Measurements from ENCODE around the gene MAP1LC3A. TPM values are rescaled to one million over a fixed set of nuclear protein-coding genes. Genes with fewer than 3 reads are reported as not detected.
"Not testable (repeated sequence)": the region's sequence is repeated elsewhere in the genome, so short reads cannot be mapped to it uniquely, and the experiment has no call there.

Gene MAP1LC3A
- total and polyA plus RNA-seq, 2 donors (not counting 3 experiments of a cell fraction or from before 2014, with no cell fraction given) = 32.1 to 39.8 TPM

GRCh38 chr20:34512955-34513419, 45.5 kb upstream of the MAP1LC3A start:
- H3K36me3 ChIP-seq (ENCODE audit: control insufficient read depth in 2 of 2, extremely low read depth in 1 of 2, insufficient read depth in 2 of 2, low read length in 2 of 2) = peaks cover 2 to 8% of the 10 kb centered on the region in 2 experiments
- no peak overlapping the region for H3K27ac ChIP-seq (ENCODE audit: insufficient read depth, low read depth, low read length)
- ChIA-PET CTCF (interaction anchor here (0.8 to 1.3 kb wide), 3 partner anchors 25 to 200 kb away, joined by 3 to 4 read pairs (median 3); no protein-coding TSS in a partner anchor), POLR2A (no interaction called here)
- TF ChIP-seq JUN (IDR thresholded peaks at IDR 0.05; ENCODE audit: borderline replicate concordance, insufficient read depth, insufficient read length, low read depth) (no peak), POLR2A (IDR thresholded peaks at IDR 0.05; ENCODE audit: low read depth, low read length) (no peak), EZH2 (IDR thresholded peaks at IDR 0.05; ENCODE audit: borderline replicate concordance, low read depth, low read length, severe bottlenecking) (no peak), FOS (IDR thresholded peaks at IDR 0.05; ENCODE audit: borderline replicate concordance, insufficient read depth, low read length) (no peak), POLR2AphosphoS5 (IDR thresholded peaks at IDR 0.05; ENCODE audit: insufficient read depth, low read depth, low read length) (no peak), CTCF (IDR thresholded peaks at IDR 0.05; ENCODE audit: extremely low read depth in 1 of 2, insufficient read depth in 1 of 2, low read depth in 1 of 2, low read length in 2 of 2) (no peak), MAX (IDR thresholded peaks at IDR 0.05; ENCODE audit: insufficient read depth, insufficient read length) (no peak), GATA2 (IDR thresholded peaks at IDR 0.05; ENCODE audit: insufficient read depth, insufficient read length, low read depth, low read length) (no peak), MYC (IDR thresholded peaks at IDR 0.05; ENCODE audit: low read depth, low read length) (no peak)
- H3K4me1 ChIP-seq (ENCODE audit: control insufficient read depth, extremely low read depth, insufficient read depth, low read length) = peaks cover 16% of the 10 kb centered on the region
- intact Hi-C loops (cut with micrococcal nuclease) (no loop called here), dilution Hi-C loops (cut with MboI; ENCODE audit: extremely low pct_ligation_motif_present, low sequenced_read_pairs) (no loop called here)
- H4K20me1 ChIP-seq (replicated peaks; ENCODE audit: control insufficient read depth, extremely low read depth, insufficient read depth, low read length) = no peaks in the 10 kb centered on the region
- H3K27me3 ChIP-seq (ENCODE audit: control insufficient read depth in 2 of 2, insufficient read depth in 2 of 2, low read length in 2 of 2) = no peaks in the 10 kb centered on the region
- no peak overlapping the region for H3K9ac ChIP-seq (replicated peaks; ENCODE audit: extremely low read depth, insufficient read depth, low read length)
- no TSS peak for BruUV-seq (replicated peaks)
- FAIRE-seq (no peak), DNase-seq (ENCODE audit: low read depth, low spot score) (no peak)
- H2AFZ ChIP-seq (ENCODE audit: low read depth, low read length) = no peak overlapping the region
- H3K79me2 ChIP-seq (ENCODE audit: control insufficient read depth, insufficient read depth, low read length) = peaks cover 15% of the 10 kb centered on the region
- no peaks in the 10 kb centered on the region for H3K9me3 ChIP-seq (replicated peaks; ENCODE audit: control insufficient read depth, insufficient read depth, low read length)
- no peak overlapping the region for H3K4me2 ChIP-seq (ENCODE audit: insufficient read depth, low read length)
- H3K4me3 ChIP-seq (replicated peaks in 1 of 3; ENCODE audit: insufficient read depth in 1 of 3, low read depth in 1 of 3, low read length in 3 of 3) = no peak overlapping the region
- no peaks in the 10 kb centered on the region for H3K9me1 ChIP-seq (replicated peaks; ENCODE audit: control insufficient read depth, extremely low read depth, insufficient read depth, low read length)

GRCh38 chr20:34514034-34514433, 44.5 kb upstream of the MAP1LC3A start:
- H3K9me1 ChIP-seq (replicated peaks; ENCODE audit: control insufficient read depth, extremely low read depth, insufficient read depth, low read length); H3K4me2 ChIP-seq (ENCODE audit: insufficient read depth, low read length); H3K9me3 ChIP-seq (replicated peaks; ENCODE audit: control insufficient read depth, insufficient read depth, low read length); POLR2A ChIA-PET; H4K20me1 ChIP-seq (replicated peaks; ENCODE audit: control insufficient read depth, extremely low read depth, insufficient read depth, low read length); H2AFZ ChIP-seq (ENCODE audit: low read depth, low read length); H3K4me3 ChIP-seq (replicated peaks in 1 of 3; ENCODE audit: insufficient read depth in 1 of 3, low read depth in 1 of 3, low read length in 3 of 3); BruUV-seq (replicated peaks); H3K9ac ChIP-seq (replicated peaks; ENCODE audit: extremely low read depth, insufficient read depth, low read length); FAIRE-seq; intact Hi-C loops (cut with micrococcal nuclease); H3K36me3 ChIP-seq (ENCODE audit: control insufficient read depth in 2 of 2, extremely low read depth in 1 of 2, insufficient read depth in 2 of 2, low read length in 2 of 2); H3K27ac ChIP-seq (ENCODE audit: insufficient read depth, low read depth, low read length); DNase-seq (ENCODE audit: low read depth, low spot score); H3K27me3 ChIP-seq (ENCODE audit: control insufficient read depth in 2 of 2, insufficient read depth in 2 of 2, low read length in 2 of 2); dilution Hi-C loops (cut with MboI; ENCODE audit: extremely low pct_ligation_motif_present, low sequenced_read_pairs): not testable (repeated sequence)
- CTCF ChIA-PET = interaction anchor here (1.1 kb wide), 1 partner anchor 202 kb away, joined by 6 read pairs; no protein-coding TSS in a partner anchor
- Histone ChIP-seq H3K79me2 (ENCODE audit: control insufficient read depth, insufficient read depth, low read length) (peaks cover 25% of the 10 kb centered on the region), H3K4me1 (ENCODE audit: control insufficient read depth, extremely low read depth, insufficient read depth, low read length) (peaks cover 16% of the 10 kb centered on the region)

Data from endothelial cell of umbilical vein (primary cell).